Small intestine (tissue), 7 donors: ENCODE data around the gene UBA1. TPM values are rescaled to one million over a fixed set of nuclear protein-coding genes. Genes with fewer than 3 reads are reported as not detected.

Experiments
- DNase-seq, 2 donors: peaks; one replicate each; pipeline versions ENCODE4 v3.0.0 to v3.0.0-alpha.2; 2013
- FAIRE-seq: peaks from 2 replicates; lab custom pipeline; 2012; peaks lifted over from hg19 to GRCh38; lab: Jason Lieb, UNC
- H3K27ac ChIP-seq, 3 donors: one replicate each; pipeline ENCODE4 v1.5.1; 2013; ENCODE audit warnings: low read length in 2 of 3, mild to moderate bottlenecking in 2 of 3, control low read depth in 1 of 3, inconsistent platforms in 1 of 3, low read depth in 1 of 3, moderate library complexity in 1 of 3
- H3K27me3 ChIP-seq, 3 donors: one replicate each; pipeline ENCODE4 v1.6.1; 2013; ENCODE audit warnings: low read length in 3 of 3, inconsistent platforms in 1 of 3; ENCODE audit not compliant: control insufficient read depth in 3 of 3, insufficient read depth in 3 of 3
- H3K36me3 ChIP-seq, 3 donors: one replicate each; pipeline ENCODE4 v1.6.1; 2013; ENCODE audit warnings: low read length in 3 of 3, inconsistent platforms in 1 of 3, low read depth in 1 of 3, mild to moderate bottlenecking in 1 of 3, moderate library complexity in 1 of 3; ENCODE audit not compliant: control insufficient read depth in 3 of 3, insufficient read depth in 2 of 3
- H3K4me1 ChIP-seq, 3 donors: one replicate each; pipeline ENCODE4 v1.6.1; 2013; ENCODE audit warnings: low read length in 2 of 3, inconsistent platforms in 1 of 3, low read depth in 1 of 3, mild to moderate bottlenecking in 1 of 3, moderate library complexity in 1 of 3; ENCODE audit not compliant: control insufficient read depth in 3 of 3, insufficient read depth in 2 of 3
- H3K4me3 ChIP-seq, 3 donors: one replicate each; pipeline ENCODE4 v1.5.1; 2013; ENCODE audit warnings: low read length in 3 of 3, control low read depth in 1 of 3, inconsistent platforms in 1 of 3, low read depth in 1 of 3, mild to moderate bottlenecking in 1 of 3, moderate library complexity in 1 of 3
- H3K9me3 ChIP-seq, 2 donors: one replicate each; pipeline ENCODE4 v1.6.1; 2013; ENCODE audit warnings: low read depth in 1 of 2, low read length in 1 of 2; ENCODE audit not compliant: control insufficient read depth in 2 of 2, insufficient read depth in 1 of 2
- WGBS, 3 donors: extraction: QIAGEN DNeasy Blood & Tissue Kit; methylation state at CpG; one replicate each; pipeline ENCODE4 v1.1.7; 2013; 5-methylcytosine and 5-hydroxymethylcytosine counted together
- polyA plus RNA-seq, 4 donors: library from polyadenylated mRNA; stranded (reverse) in 3 of 4; unstranded in 1 of 4; fragments of 200-250 nt in 3 of 4; fragments of 120-200 nt in 1 of 4; gene quantifications; one replicate each; pipeline versions ENCODE4 v1.2.1 to v1.2.3, GENCODE V29; 2013
- donor health status: healthy with polysubstance abuse.
- donor health status: control.
- donor health status: control.
- donor health status: Bipolar disorder and iron deficiency.
- donor health status: healthy.

The UBA1 gene
- polyA plus RNA-seq, 4 donors = 90.5 to 148 (median 98.3) TPM

DNA sequence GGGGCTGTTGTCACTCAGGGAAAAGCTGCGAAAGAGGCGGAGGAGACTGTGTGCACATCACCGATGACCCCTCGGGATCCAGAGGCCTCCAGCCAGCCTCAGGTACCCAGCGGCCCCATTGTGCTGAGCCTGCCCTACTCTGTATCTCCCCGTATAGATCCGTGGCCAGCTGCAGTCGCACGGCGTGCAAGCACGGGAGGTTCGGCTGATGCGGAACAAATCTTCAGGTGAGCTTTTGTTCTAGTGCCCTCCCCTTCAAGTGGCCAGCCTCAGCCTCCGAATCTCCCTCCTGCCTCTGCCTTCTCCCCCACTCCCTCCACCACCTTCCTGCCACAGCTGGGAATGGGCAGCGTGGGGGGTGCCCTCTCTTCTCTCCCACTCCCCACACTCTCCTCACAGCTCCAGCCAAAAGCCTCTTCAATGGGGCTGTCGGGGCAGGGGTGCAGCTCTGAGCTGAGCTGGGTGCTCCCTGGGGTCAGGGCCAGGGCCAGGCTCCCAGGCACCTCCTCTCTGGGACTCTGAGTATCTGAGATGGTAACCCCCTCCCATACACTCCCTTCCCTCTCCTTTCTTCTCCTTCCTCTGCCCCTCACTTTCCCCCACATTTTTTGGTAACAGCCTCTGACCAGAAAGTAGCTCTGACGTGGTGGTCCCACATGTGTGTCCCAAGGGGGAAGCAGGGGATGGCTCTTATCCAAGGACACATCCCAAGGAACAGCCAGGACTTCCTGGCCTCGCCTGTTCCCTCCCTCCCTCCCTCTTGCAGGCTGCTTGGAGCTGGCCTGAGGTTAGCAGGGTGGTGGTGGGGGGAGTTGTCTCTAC is 20.4 kb upstream of the UBA1 start:
- Histone ChIP-seq H3K27me3 (no peaks in the 10 kb centered on the region), H3K36me3 (peaks cover 5 to 92% (median 6%) of the 10 kb centered on the region in 3 donors), H3K27ac (no peak overlapping the region), H3K4me1 (no peaks in the 10 kb centered on the region), H3K4me3 (no peak overlapping the region), H3K9me3 (no peaks in the 10 kb centered on the region)
- 88 to 89% (median 89%) methylated on average over 14 to 18 of the region's 18 CpGs for WGBS, 3 donors
- FAIRE-seq (no peak), DNase-seq (no peak)

DNA sequence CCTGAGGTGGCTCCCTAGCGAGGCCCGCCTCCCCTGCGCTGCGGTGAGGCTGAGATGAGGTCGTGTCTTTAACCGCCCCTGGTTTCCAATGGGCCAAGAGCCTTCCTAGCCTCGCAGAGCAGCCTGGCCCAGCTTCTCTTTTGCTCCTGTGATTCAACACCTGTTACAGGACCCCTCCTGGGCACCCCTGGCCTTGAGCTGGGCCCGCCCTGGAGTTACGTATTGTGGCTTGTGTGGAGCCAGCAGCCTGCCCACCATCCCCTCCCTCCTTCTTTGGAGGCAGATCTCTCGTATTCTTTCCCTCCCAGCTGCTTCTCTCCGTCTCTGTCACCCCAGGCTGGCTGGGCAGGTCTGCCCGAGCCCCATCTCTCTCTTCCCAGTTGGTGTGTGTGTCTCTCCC is 19.3 kb upstream of the UBA1 start:
- H3K4me3 ChIP-seq = no peak overlapping the region
- no peaks in the 10 kb centered on the region for H3K9me3 ChIP-seq
- H3K27ac ChIP-seq = no peak overlapping the region
- H3K36me3 ChIP-seq = peaks cover 6 to 95% (median 6%) of the 10 kb centered on the region in 3 donors
- no peaks in the 10 kb centered on the region for H3K4me1 ChIP-seq
- no peaks in the 10 kb centered on the region for H3K27me3 ChIP-seq
- 83 to 92% (median 91%) methylated on average over 9 to 12 of the region's 12 CpGs for WGBS, 3 donors
- no peak for DNase-seq
- FAIRE-seq = no peak

DNA sequence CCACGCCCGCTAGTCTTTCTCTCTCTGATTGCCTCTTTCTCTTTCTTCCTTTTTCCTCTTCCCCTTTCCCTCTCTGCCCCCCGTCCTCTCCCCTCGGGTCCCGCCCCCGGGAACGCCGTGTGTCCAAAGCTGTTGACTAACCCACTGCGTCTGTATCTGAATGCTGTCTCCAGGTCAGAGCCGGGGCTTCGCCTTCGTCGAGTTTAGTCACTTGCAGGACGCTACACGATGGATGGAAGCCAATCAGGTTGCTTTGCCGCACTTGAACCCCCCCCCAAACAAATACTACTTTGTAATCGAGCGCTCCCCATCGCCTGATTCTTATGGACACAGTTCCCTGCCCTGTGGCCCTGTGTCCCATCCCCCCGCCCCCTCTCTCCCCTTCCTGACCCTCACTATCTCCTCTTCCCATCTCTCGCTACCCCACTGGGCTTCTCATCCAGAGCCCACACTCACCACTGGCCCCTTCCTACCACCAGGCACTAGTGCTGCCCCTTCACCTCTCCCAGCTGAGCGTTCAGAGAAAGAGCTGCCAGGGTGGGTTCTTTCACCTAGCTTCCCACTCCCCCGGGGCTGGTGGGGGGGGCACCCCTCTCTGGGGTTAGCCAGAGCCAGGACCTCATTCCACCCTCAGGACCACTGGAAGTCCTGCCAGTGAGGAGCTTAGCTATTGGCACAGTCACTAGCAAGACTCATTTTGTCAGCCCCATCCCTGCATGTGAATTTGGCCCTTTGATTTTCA is 18.6 kb upstream of the UBA1 start:
- FAIRE-seq (no peak), DNase-seq (no peak)
- H3K27me3 ChIP-seq = no peaks in the 10 kb centered on the region

DNA sequence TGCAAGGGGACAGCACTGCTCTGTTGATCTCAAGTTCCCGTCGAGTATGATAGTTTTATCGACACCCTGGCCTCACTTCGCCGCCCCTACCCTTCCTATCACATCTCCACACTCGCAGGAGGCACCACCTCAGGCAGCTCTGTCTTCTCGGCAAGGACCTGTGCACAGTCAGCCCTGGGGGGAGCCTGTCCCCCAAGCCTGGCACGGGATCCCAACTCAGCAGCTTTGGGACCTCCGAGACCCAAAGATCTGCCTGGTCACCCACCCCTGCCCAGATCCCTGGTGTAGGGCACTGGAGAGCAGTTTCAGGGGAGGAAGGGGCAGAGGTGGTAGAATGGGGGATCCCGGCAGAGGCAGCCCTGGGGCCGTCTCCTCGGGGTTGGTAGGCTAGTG is 18.0 kb upstream of the UBA1 start:
- Histone ChIP-seq H3K27me3 (no peaks in the 10 kb centered on the region), H3K4me3 (no peak overlapping the region), H3K9me3 (no peaks in the 10 kb centered on the region), H3K4me1 (no peaks in the 10 kb centered on the region), H3K36me3 (peaks cover 3 to 95% (median 6%) of the 10 kb centered on the region in 3 donors), H3K27ac (no peak overlapping the region)
- DNase-seq = no peak
- WGBS, 3 donors = 90 to 96% (median 94%) methylated on average over 12 of the region's 12 CpGs
- no peak for FAIRE-seq

More for the DNA sequence above, 18.6 kb upstream of the UBA1 start:
- Histone ChIP-seq H3K4me3 (no peak overlapping the region), H3K4me1 (no peaks in the 10 kb centered on the region), H3K9me3 (no peaks in the 10 kb centered on the region), H3K27ac (no peak overlapping the region), H3K36me3 (peaks cover 3 to 95% (median 6%) of the 10 kb centered on the region in 3 donors)
- 88 to 92% (median 91%) methylated on average over 22 to 23 of the region's 23 CpGs for WGBS, 3 donors

DNA sequence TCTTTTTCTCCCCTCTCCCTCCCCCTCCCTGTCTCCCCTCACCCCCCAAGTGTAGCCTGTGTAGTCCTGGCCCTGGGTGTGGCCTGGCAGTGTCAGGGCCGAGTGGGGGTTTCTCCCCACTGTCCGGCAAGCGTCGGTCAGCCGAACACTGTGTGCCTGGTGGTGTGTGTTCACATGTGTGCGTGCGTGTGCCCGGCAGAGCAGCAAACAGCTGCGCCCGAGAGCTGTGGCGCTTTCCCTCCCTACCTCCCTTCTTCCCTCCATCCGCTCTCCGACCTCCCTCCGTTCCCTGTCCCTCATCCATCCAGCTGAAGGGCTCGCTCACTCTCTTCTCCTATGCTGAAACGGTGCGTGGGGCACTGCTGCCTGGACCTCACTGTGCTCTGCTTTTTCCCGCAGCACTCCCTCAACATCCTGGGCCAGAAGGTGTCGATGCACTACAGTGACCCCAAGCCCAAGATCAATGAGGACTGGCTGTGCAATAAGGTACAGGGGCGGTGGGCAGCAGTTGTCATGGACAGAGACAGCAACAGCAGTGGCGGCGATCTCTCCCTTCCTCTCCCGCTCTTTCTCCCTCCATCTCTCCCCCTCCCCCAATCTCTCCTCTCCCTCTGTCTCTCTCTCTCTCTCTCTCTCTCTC is 17.4 kb upstream of the UBA1 start:
- no peaks in the 10 kb centered on the region for H3K9me3 ChIP-seq
- DNase-seq (no peak), FAIRE-seq (no peak)
- H3K36me3 ChIP-seq = peaks cover 3 to 93% (median 6%) of the 10 kb centered on the region in 3 donors
- no peaks in the 10 kb centered on the region for H3K27me3 ChIP-seq
- H3K27ac ChIP-seq = no peak overlapping the region
- H3K4me3 ChIP-seq = no peak overlapping the region
- no peaks in the 10 kb centered on the region for H3K4me1 ChIP-seq
- 88 to 94% (median 93%) methylated on average over 13 to 23 of the region's 23 CpGs for WGBS, 3 donors

DNA sequence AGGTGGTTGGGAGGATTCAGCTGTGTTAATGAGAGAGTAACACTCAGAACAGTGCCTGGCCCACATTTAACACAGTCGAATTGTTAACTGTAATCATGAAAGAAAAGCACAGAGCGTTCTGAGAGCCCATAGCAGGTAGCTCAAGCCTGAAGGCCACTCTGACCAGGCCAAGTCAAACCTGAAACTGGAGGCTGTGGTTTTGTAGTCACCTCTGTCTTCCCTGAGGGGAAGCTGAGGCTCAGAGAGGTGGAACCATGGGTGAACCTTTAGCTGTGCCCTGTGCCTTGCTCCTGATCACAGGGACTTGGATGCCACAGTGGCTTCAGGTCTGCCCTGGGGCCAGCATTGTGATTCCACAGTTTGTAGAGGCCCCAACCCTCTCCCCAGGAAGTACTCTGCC is 16.6 kb upstream of the UBA1 start:
- H3K36me3 ChIP-seq = peaks cover 3 to 95% (median 12%) of the 10 kb centered on the region in 3 donors
- no peaks in the 10 kb centered on the region for H3K4me1 ChIP-seq
- no peak for DNase-seq
- 45 to 95% (median 56%) methylated on average over 2 of the region's 2 CpGs for WGBS, 3 donors
- no peak overlapping the region for H3K4me3 ChIP-seq
- no peak overlapping the region for H3K27ac ChIP-seq
- H3K9me3 ChIP-seq = no peaks in the 10 kb centered on the region
- no peaks in the 10 kb centered on the region for H3K27me3 ChIP-seq
- FAIRE-seq = no peak

DNA sequence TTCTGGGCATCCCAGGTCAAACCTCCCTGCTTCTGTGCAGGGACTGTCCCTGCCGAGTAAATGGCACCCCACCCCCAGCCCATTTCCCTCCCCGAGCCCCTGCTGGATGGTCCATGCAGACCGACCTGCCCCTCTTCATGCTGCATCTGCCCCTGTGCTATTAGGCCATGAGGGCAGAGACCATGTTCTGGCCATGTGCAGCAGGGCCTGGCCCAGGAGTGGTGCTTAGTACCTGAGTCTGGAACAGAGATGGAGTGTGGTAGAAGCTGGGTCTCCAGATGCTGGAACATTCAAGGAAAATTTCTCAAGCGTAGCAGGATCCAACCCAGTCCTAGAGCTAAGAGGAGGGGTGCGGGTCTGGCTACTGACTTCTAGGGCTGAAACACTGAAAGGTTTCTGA is 15.3 kb upstream of the UBA1 start:
- DNase-seq (no peak), FAIRE-seq (no peak)
- Histone ChIP-seq H3K27ac (no peak overlapping the region), H3K4me1 (no peaks in the 10 kb centered on the region), H3K4me3 (no peak overlapping the region), H3K36me3 (peaks cover 6 to 87% (median 13%) of the 10 kb centered on the region in 3 donors), H3K27me3 (no peaks in the 10 kb centered on the region), H3K9me3 (no peaks in the 10 kb centered on the region)
- WGBS, 3 donors = 87 to 98% (median 91%) methylated on average over 5 of the region's 5 CpGs

DNA sequence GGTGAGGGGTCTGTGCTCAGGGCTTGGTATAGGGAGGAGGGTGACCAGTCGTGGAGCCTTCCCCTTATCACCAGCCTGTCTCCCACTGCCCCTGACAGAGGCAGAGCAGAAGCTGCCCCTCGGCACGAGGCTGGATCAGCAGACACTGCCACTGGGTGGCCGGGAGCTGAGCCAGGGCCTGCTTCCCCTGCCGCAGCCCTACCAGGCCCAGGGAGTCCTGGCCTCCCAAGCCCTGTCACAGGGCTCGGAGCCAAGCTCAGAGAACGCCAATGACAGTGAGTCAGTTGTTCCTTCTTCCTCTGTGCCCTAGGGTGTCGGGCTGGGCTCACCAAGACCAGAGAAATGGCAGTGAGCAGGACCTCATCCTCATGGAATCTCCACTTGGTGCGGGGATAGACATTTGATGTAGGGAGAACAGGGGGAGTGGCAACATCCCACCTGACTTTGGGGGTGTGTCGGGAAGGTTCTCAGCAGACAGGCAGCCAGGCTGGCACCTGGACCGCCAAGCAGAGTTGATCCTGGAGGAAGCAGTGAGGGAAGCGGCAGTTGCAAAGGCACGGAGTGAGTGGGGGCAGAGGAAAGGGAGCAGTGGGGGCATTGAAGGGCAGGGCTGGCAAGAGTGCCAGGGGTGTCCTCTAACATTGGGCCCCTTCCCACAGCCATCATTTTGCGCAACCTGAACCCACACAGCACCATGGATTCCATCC is 14.3 kb upstream of the UBA1 start:
- Histone ChIP-seq H3K36me3 (peaks cover 6 to 83% (median 13%) of the 10 kb centered on the region in 3 donors), H3K4me1 (no peaks in the 10 kb centered on the region), H3K4me3 (no peak overlapping the region), H3K27ac (no peak overlapping the region), H3K27me3 (no peaks in the 10 kb centered on the region), H3K9me3 (no peaks in the 10 kb centered on the region)
- DNase-seq = no peak
- 75 to 85% (median 84%) methylated on average over 7 to 14 of the region's 14 CpGs for WGBS, 3 donors
- no peak for FAIRE-seq
